HepG2 (cell line): ENCODE measurements around the gene PDP2.

Experiments used
- KAT8 ChIP-seq: IDR thresholded peaks from 2 replicates; pipeline ENCODE4 v1.6.1; 2016; ENCODE audit warnings: missing genetic modification reagents, missing compliant biosample characterization
- MBD4 ChIP-seq: IDR thresholded peaks from 2 replicates; pipeline ENCODE4 v1.6.1; 2012; ENCODE audit warnings: low read length, inconsistent platforms, borderline replicate concordance
- MXD4 ChIP-seq: IDR thresholded peaks from 2 replicates; pipeline ENCODE4 v1.6.1; 2016; ENCODE audit warnings: mild to moderate bottlenecking, missing biosample characterization, missing genetic modification reagents
- SETDB1 ChIP-seq: sonication (generic); formaldehyde crosslinking; IDR thresholded peaks from 2 replicates; pipeline ENCODE4 v1.5.1; 2020; ENCODE audit warnings: missing genetic modification reagents, mild to moderate bottlenecking, borderline replicate concordance
- TFDP2 ChIP-seq: sonication (generic); formaldehyde crosslinking; IDR thresholded peaks from 2 replicates; pipeline ENCODE4 v1.4.0; 2020; ENCODE audit warnings: missing genetic modification reagents
- ZNF180 ChIP-seq: sonication (generic); formaldehyde crosslinking; IDR thresholded peaks from 2 replicates; pipeline ENCODE4 v1.4.0; 2020; ENCODE audit warnings: low read depth, missing genetic modification reagents, borderline replicate concordance
- ZNF30 ChIP-seq: sonication (generic); formaldehyde crosslinking; IDR thresholded peaks from 2 replicates; pipeline ENCODE4 v1.5.0; 2020; ENCODE audit warnings: mild to moderate bottlenecking, missing genetic modification reagents
- ZNF746 ChIP-seq: sonication (generic); formaldehyde crosslinking; IDR thresholded peaks from 2 replicates; pipeline ENCODE4 v1.8.0; 2022; ENCODE audit warnings: mild to moderate bottlenecking, missing genetic modification reagents
- TF ChIP-seq, protein P1 (sequence below): sonication (generic); formaldehyde crosslinking; IDR thresholded peaks from 2 replicates; pipeline ENCODE4 v1.4.0; 2020; ENCODE audit warnings: missing genetic modification reagents, borderline replicate concordance
- TF ChIP-seq, protein P2 (sequence below): fragments of 450-650 bp; IDR thresholded peaks from 2 replicates; pipeline ENCODE4 v1.6.1; 2016
- TF ChIP-seq, protein P3 (sequence below): sonication (generic); formaldehyde crosslinking; IDR thresholded peaks from 2 replicates; pipeline ENCODE4 v1.5.0; 2020; ENCODE audit warnings: mild to moderate bottlenecking, missing genetic modification reagents, moderate library complexity

DNA sequence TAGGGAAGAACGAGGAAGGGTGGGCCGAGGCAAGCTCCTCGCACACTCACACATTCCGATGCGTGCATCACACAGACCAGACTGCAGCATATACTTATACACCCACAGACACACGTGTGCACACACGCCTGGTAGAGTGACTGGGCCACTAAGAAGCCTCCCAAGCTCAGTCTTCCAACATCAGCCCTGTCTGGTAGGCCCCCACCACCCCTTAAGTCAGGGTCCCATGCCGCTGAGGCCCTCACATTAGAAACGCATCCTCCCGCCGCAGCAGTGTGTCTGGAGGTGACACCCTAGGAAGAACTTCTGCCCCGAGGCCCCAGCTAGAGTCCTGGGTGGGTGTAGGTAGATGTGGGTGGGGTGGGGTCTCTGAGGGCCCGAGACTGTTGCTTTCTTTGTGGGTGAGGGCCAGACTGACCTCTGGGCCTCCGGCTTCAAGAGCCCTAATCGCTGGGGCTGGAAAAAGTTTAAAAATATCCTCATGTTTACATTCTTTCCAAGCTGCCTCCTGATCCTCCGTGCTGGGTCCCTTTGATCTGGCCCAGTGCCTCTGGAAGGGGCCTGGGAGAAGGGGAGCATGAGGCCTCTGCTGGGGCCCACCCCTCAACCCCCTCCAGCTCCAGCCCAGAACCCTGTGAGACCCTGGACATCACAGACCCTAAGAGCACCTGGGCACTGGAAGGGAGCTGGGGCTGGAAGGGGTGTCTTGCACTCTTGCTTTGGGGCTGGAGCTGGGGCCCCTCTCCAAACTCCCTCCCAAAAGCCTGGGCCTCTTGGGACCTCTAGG lies 24.7 kb downstream of the PDP2 start:
- TF ChIP-seq KAT8 (CRISPR knock-in tag): peak; percentile 61; the same call in 1 of the 2 replicates
- no peak for TF ChIP-seq ZNF30 (CRISPR knock-in tag)
- TF ChIP-seq MXD4 (CRISPR knock-in tag): no peak
- peak; percentile 95 for TF ChIP-seq ZNF746
- no peak for TF ChIP-seq ZNF180 (CRISPR knock-in tag)
- TF ChIP-seq TFDP2: no peak
- TF ChIP-seq, protein P1, sequence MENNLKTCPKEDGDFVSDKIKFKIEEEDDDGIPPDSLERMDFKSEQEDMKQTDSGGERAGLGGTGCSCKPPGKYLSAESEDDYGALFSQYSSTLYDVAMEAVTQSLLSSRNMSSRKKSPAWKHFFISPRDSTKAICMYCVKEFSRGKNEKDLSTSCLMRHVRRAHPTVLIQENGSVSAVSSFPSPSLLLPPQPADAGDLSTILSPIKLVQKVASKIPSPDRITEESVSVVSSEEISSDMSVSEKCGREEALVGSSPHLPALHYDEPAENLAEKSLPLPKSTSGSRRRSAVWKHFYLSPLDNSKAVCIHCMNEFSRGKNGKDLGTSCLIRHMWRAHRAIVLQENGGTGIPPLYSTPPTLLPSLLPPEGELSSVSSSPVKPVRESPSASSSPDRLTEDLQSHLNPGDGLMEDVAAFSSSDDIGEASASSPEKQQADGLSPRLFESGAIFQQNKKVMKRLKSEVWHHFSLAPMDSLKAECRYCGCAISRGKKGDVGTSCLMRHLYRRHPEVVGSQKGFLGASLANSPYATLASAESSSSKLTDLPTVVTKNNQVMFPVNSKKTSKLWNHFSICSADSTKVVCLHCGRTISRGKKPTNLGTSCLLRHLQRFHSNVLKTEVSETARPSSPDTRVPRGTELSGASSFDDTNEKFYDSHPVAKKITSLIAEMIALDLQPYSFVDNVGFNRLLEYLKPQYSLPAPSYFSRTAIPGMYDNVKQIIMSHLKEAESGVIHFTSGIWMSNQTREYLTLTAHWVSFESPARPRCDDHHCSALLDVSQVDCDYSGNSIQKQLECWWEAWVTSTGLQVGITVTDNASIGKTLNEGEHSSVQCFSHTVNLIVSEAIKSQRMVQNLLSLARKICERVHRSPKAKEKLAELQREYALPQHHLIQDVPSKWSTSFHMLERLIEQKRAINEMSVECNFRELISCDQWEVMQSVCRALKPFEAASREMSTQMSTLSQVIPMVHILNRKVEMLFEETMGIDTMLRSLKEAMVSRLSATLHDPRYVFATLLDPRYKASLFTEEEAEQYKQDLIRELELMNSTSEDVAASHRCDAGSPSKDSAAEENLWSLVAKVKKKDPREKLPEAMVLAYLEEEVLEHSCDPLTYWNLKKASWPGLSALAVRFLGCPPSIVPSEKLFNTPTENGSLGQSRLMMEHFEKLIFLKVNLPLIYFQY: peak; percentile 96; the same call in 1 of the 2 replicates
- no peak for TF ChIP-seq MBD4
- TF ChIP-seq, protein P2, sequence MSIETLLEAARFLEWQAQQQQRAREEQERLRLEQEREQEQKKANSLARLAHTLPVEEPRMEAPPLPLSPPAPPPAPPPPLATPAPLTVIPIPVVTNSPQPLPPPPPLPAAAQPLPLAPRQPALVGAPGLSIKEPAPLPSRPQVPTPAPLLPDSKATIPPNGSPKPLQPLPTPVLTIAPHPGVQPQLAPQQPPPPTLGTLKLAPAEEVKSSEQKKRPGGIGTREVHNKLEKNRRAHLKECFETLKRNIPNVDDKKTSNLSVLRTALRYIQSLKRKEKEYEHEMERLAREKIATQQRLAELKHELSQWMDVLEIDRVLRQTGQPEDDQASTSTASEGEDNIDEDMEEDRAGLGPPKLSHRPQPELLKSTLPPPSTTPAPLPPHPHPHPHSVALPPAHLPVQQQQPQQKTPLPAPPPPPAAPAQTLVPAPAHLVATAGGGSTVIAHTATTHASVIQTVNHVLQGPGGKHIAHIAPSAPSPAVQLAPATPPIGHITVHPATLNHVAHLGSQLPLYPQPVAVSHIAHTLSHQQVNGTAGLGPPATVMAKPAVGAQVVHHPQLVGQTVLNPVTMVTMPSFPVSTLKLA: no peak
- no peak for TF ChIP-seq SETDB1 (CRISPR knock-in tag)
- TF ChIP-seq, protein P3, sequence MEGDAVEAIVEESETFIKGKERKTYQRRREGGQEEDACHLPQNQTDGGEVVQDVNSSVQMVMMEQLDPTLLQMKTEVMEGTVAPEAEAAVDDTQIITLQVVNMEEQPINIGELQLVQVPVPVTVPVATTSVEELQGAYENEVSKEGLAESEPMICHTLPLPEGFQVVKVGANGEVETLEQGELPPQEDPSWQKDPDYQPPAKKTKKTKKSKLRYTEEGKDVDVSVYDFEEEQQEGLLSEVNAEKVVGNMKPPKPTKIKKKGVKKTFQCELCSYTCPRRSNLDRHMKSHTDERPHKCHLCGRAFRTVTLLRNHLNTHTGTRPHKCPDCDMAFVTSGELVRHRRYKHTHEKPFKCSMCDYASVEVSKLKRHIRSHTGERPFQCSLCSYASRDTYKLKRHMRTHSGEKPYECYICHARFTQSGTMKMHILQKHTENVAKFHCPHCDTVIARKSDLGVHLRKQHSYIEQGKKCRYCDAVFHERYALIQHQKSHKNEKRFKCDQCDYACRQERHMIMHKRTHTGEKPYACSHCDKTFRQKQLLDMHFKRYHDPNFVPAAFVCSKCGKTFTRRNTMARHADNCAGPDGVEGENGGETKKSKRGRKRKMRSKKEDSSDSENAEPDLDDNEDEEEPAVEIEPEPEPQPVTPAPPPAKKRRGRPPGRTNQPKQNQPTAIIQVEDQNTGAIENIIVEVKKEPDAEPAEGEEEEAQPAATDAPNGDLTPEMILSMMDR: 0 out of 2 replicates have a peak, but pooled peaks have one; percentile 1
